H9 (cell line): ENCODE data around the gene NEURL1B. TPM values are rescaled to one million over a fixed set of nuclear protein-coding genes. Genes with fewer than 3 reads are reported as not detected.

ENCODE experiments used
- DNase-seq: peaks from one replicate; pipeline ENCODE4 v3.0.0-alpha.2; 2017
- H2AFZ ChIP-seq: one replicate; pipeline ENCODE4 v1.6.1; 2013; ENCODE audit warnings: mild to moderate bottlenecking, low read length, control low read depth, moderate library complexity
- H2AK5ac ChIP-seq: 2 replicates; pipeline ENCODE4 v1.6.1; 2013; ENCODE audit warnings: low read length, control low read depth, mixed read lengths; ENCODE audit not compliant: insufficient read length
- H2BK120ac ChIP-seq: one replicate; pipeline ENCODE4 v1.6.1; 2013; ENCODE audit warnings: low read depth, mild to moderate bottlenecking, low read length, control low read depth, inconsistent platforms; ENCODE audit not compliant: poor library complexity, severe bottlenecking
- H2BK12ac ChIP-seq: 2 replicates; pipeline ENCODE4 v1.6.1; 2013; ENCODE audit warnings: low read length, control low read depth, mixed read lengths, low read depth; ENCODE audit not compliant: insufficient read length
- H2BK15ac ChIP-seq: 2 replicates; pipeline ENCODE4 v1.6.1; 2013; ENCODE audit warnings: low read depth, low read length, control low read depth
- H2BK20ac ChIP-seq: one replicate; pipeline ENCODE4 v1.6.1; 2013; ENCODE audit warnings: low read depth, mild to moderate bottlenecking, low read length, control low read depth, inconsistent platforms; ENCODE audit not compliant: poor library complexity, severe bottlenecking
- H2BK5ac ChIP-seq: 2 replicates; pipeline ENCODE4 v1.6.1; 2013; ENCODE audit warnings: low read length, control low read depth, mixed read lengths; ENCODE audit not compliant: insufficient read length
- H3K14ac ChIP-seq: 2 replicates; pipeline ENCODE4 v1.6.1; 2013; ENCODE audit warnings: low read length, control low read depth; ENCODE audit not compliant: insufficient read depth
- H3K18ac ChIP-seq: 2 replicates; pipeline ENCODE4 v1.6.1; 2013; ENCODE audit warnings: low read depth, mild to moderate bottlenecking, mixed read lengths, low read length, control low read depth; ENCODE audit not compliant: insufficient read length
- H3K23ac ChIP-seq: 2 replicates; pipeline ENCODE4 v1.6.1; 2013; ENCODE audit warnings: low read length, control low read depth, mixed read lengths, low read depth; ENCODE audit not compliant: insufficient read length
- H3K23me2 ChIP-seq: 2 replicates; pipeline ENCODE4 v1.6.1; 2013; ENCODE audit warnings: low read depth, mild to moderate bottlenecking, mixed read lengths, low read length, control low read depth; ENCODE audit not compliant: insufficient read length, poor library complexity, severe bottlenecking
- H3K27ac ChIP-seq: 2 replicates; pipeline ENCODE4 v1.5.1; 2013; ENCODE audit warnings: low read length, control low read depth, mixed read lengths, low read depth; ENCODE audit not compliant: insufficient read length
- H3K27me3 ChIP-seq: 2 replicates; pipeline ENCODE4 v1.6.1; 2013; ENCODE audit warnings: low read length, control low read depth, inconsistent platforms; ENCODE audit not compliant: insufficient read depth
- H3K4ac ChIP-seq: 2 replicates; pipeline ENCODE4 v1.6.1; 2013; ENCODE audit warnings: low read depth, mild to moderate bottlenecking, control low read depth, inconsistent platforms, low read length, moderate library complexity
- H3K4me1 ChIP-seq: 2 replicates; pipeline ENCODE4 v1.6.1; 2013; ENCODE audit warnings: low read length, control low read depth, inconsistent platforms; ENCODE audit not compliant: insufficient read depth
- H3K4me2 ChIP-seq: 2 replicates; pipeline ENCODE4 v1.6.1; 2013; ENCODE audit warnings: low read length, control low read depth, mixed read lengths; ENCODE audit not compliant: insufficient read length, insufficient read depth
- H3K56ac ChIP-seq: 2 replicates; pipeline ENCODE4 v1.6.1; 2013; ENCODE audit warnings: low read depth, mild to moderate bottlenecking, mixed read lengths, low read length, control low read depth; ENCODE audit not compliant: insufficient read length
- H3K79me1 ChIP-seq: 2 replicates; pipeline ENCODE4 v1.6.1; 2013; ENCODE audit warnings: low read depth, mild to moderate bottlenecking, moderate library complexity, low read length, control low read depth, inconsistent platforms; ENCODE audit not compliant: insufficient read depth, poor library complexity, severe bottlenecking
- H3K79me2 ChIP-seq: 2 replicates; pipeline ENCODE4 v1.6.1; 2013; ENCODE audit warnings: low read length, control low read depth, inconsistent platforms; ENCODE audit not compliant: insufficient read depth
- H3K9ac ChIP-seq: 2 replicates; pipeline ENCODE4 v1.6.1; 2013; ENCODE audit warnings: low read length, control low read depth, mixed read lengths; ENCODE audit not compliant: insufficient read length; ENCODE audit errors: extremely low read depth
- H3K9me3 ChIP-seq: one replicate; pipeline ENCODE4 v1.6.1; 2013; ENCODE audit warnings: low read depth, low read length, inconsistent platforms; ENCODE audit not compliant: control insufficient read depth
- H3T11ph ChIP-seq: one replicate; pipeline ENCODE4 v1.6.1; 2013; ENCODE audit warnings: mild to moderate bottlenecking, low read length, control low read depth, inconsistent platforms
- H4K20me1 ChIP-seq: one replicate; pipeline ENCODE4 v1.6.1; 2013; ENCODE audit not compliant: control insufficient read depth, insufficient read length, insufficient read depth
- H4K5ac ChIP-seq: 2 replicates; pipeline ENCODE4 v1.6.1; 2013; ENCODE audit warnings: low read depth, mild to moderate bottlenecking, mixed read lengths, low read length, control low read depth; ENCODE audit not compliant: insufficient read length
- H4K8ac ChIP-seq: replicated peaks from 2 replicates; pipeline ENCODE4 v1.6.1; 2013; ENCODE audit warnings: low read length, control low read depth, mixed read lengths, low read depth; ENCODE audit not compliant: insufficient read length
- H4K91ac ChIP-seq: 2 replicates; pipeline ENCODE4 v1.6.1; 2013; ENCODE audit warnings: low read depth, mild to moderate bottlenecking, moderate library complexity, mixed read lengths, low read length, control low read depth; ENCODE audit not compliant: insufficient read length
- H3K27ac Mint-ChIP-seq, 3 experiments: 2 replicates in 2 of 3; 3 replicates in 1 of 3; pipeline ENCODE4 v1.8.0; 2020 to 2021; ENCODE audit warnings: mixed read lengths in 3 of 3, mild to moderate bottlenecking in 1 of 3, moderate library complexity in 1 of 3
- H3K27me3 Mint-ChIP-seq: 2 replicates; pipeline ENCODE4 v1.8.0; 2021; ENCODE audit warnings: low read depth, mild to moderate bottlenecking, moderate library complexity, mixed read lengths
- H3K36me3 Mint-ChIP-seq, 3 experiments: 2 replicates in 2 of 3; 3 replicates in 1 of 3; pipeline ENCODE4 v1.8.0; 2020 to 2021; ENCODE audit warnings: low read depth in 3 of 3, mixed read lengths in 3 of 3; ENCODE audit not compliant: insufficient read depth in 1 of 3
- H3K4me1 Mint-ChIP-seq, 2 experiments: 2 replicates each; pipeline ENCODE4 v1.8.0; 2020; ENCODE audit warnings: mixed read lengths in 2 of 2
- H3K4me3 Mint-ChIP-seq, 2 experiments: 2 replicates in 1 of 2; 3 replicates in 1 of 2; pipeline ENCODE4 v1.8.0; 2020 to 2021; ENCODE audit warnings: mild to moderate bottlenecking in 2 of 2, mixed read lengths in 2 of 2, moderate library complexity in 1 of 2
- H3K9me3 Mint-ChIP-seq, 2 experiments: 2 replicates in 1 of 2; 3 replicates in 1 of 2; pipeline ENCODE4 v1.8.0; 2020; ENCODE audit warnings: mild to moderate bottlenecking in 2 of 2, mixed read lengths in 2 of 2, moderate library complexity in 1 of 2
- CTCF ChIP-seq: fragments of 200-600 bp; sonication (generic); conservative IDR thresholded peaks from 3 replicates; pipeline ENCODE4 v1.8.0; 2021; ENCODE audit warnings: antibody characterized with exemption, mild to moderate bottlenecking
- WGBS: extraction: QIAGEN DNeasy Blood & Tissue Kit; methylation state at CpG from one replicate; pipeline ENCODE4 v1.1.7; 2013; ENCODE audit warnings: missing lambda C conversion rate, low lambda C conversion rate, mixed read lengths; ENCODE audit not compliant: insufficient read length; ENCODE audit errors: extremely low coverage; 5-methylcytosine and 5-hydroxymethylcytosine counted together
- total RNA-seq: library from RNA; stranded (reverse); gene quantifications from 2 replicates; pipeline ENCODE4 v1.2.1, GENCODE V29; 2021

NEURL1B gene
- total RNA-seq, 1 experiment from 2014 or later: 3.6 TPM

- Histone ChIP-seq H3K27ac (no peak overlapping the region), H3K9ac (no peak overlapping the region), H2AK5ac (no peak overlapping the region), H2AFZ (no peak overlapping the region), H2BK5ac (no peak overlapping the region), H3K27me3 (no peaks in the 10 kb centered on the region), H3K4me2 (no peak overlapping the region), H3K14ac (no peak overlapping the region), H2BK120ac (no peak overlapping the region), H2BK15ac (no peak overlapping the region), H3K56ac (no peak overlapping the region), H4K5ac (no peak overlapping the region), H4K8ac (no peak overlapping the region), H3K4ac (no peak overlapping the region), H2BK12ac (no peak overlapping the region), H2BK20ac (no peak overlapping the region), H3K23ac (no peak overlapping the region), H3K23me2 (no peaks in the 10 kb centered on the region), H3K4me1 (no peaks in the 10 kb centered on the region), H3T11ph (no peak overlapping the region), H3K79me2 (no peaks in the 10 kb centered on the region), H3K9me3 (no peaks in the 10 kb centered on the region), H3K18ac (no peak overlapping the region), H4K91ac (no peak overlapping the region), H4K20me1 (no peaks in the 10 kb centered on the region), H3K79me1 (no peaks in the 10 kb centered on the region)
- Mint-ChIP-seq H3K27me3 (peaks cover 74% of the 10 kb centered on the region), H3K27ac (no peak overlapping the region), H3K36me3 (no peaks in the 10 kb centered on the region), H3K9me3 (no peaks in the 10 kb centered on the region), H3K4me1 (peaks cover 2 to 3% of the 10 kb centered on the region in 2 experiments; a peak in 2 of 4 replicates), H3K4me3 (no peak overlapping the region)
- no peak for TF ChIP-seq CTCF
- DNase-seq: no peak
- WGBS: no CpG with 5 or more reads among the region's 10 CpGs
These were observed 87.6 kb downstream of the NEURL1B start for GRCh38 chr5:172728481-172729241.
